Measurements from ENCODE around the gene BMX.

BMX gene

DNA sequence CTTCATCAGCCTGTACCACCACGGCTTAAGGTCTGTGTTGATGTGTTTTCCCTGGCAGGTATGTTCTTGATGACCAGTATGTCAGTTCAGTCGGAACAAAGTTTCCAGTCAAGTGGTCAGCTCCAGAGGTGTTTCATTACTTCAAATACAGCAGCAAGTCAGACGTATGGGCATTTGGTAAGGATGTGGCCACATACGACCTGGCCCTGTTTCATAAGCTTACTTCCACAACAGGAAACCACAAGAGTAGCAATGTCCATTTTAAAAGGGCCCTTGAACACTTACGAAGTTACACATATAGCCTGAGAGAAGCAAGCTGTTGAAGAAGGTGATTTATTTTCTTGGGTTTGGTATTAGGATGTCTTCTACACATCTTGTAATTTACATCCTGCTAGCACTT is 46.1 kb downstream of the BMX start:
- TF ChIP-seq, protein P1, sequence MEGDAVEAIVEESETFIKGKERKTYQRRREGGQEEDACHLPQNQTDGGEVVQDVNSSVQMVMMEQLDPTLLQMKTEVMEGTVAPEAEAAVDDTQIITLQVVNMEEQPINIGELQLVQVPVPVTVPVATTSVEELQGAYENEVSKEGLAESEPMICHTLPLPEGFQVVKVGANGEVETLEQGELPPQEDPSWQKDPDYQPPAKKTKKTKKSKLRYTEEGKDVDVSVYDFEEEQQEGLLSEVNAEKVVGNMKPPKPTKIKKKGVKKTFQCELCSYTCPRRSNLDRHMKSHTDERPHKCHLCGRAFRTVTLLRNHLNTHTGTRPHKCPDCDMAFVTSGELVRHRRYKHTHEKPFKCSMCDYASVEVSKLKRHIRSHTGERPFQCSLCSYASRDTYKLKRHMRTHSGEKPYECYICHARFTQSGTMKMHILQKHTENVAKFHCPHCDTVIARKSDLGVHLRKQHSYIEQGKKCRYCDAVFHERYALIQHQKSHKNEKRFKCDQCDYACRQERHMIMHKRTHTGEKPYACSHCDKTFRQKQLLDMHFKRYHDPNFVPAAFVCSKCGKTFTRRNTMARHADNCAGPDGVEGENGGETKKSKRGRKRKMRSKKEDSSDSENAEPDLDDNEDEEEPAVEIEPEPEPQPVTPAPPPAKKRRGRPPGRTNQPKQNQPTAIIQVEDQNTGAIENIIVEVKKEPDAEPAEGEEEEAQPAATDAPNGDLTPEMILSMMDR (IDR thresholded peaks at IDR 0.05), result no peak
- no peak overlapping the region for H3K4me3 ChIP-seq (ENCODE audit: low read depth, low read length)
- H3K4me2 ChIP-seq (ENCODE audit: low read length), result no peak overlapping the region
- no peaks in the 10 kb centered on the region for H3K36me3 ChIP-seq (ENCODE audit: control insufficient read depth, insufficient read depth, low read length)
- H3K4me1 ChIP-seq, result no peaks in the 10 kb centered on the region
- H2AFZ ChIP-seq, result no peak overlapping the region
- no peaks in the 10 kb centered on the region for H3K27me3 ChIP-seq (ENCODE audit: control insufficient read depth, insufficient read depth, low read length)
- no peak overlapping the region for H3K9ac ChIP-seq
- H3K27ac ChIP-seq, result no peak overlapping the region
- H3K79me2 ChIP-seq, result no peaks in the 10 kb centered on the region
- no peaks in the 10 kb centered on the region for H3K9me3 ChIP-seq (ENCODE audit: control insufficient read depth, low read length)

DNA sequence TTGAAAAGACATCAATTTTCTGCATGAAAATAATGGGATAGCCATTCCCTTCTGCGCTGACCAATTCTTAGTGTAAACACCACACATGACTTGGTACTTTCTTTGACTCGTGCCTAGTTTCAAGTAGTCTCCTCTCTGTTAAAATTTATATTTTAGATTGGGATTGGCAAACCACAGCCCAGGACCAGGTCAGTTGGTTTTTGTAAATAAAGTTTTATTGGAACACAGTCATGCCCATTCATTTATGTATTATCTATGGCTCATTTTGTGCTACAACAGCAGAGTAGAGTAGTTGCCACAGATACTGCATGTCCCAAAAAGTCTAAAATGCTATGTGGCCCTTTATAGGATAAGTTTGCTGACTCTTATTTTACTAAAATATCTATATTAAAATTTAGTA is 46.7 kb downstream of the BMX start:
- Histone ChIP-seq H2AFZ (no peak overlapping the region), H3K79me2 (no peaks in the 10 kb centered on the region), H3K36me3 (ENCODE audit: control insufficient read depth, insufficient read depth, low read length) (no peaks in the 10 kb centered on the region), H3K27me3 (ENCODE audit: control insufficient read depth, insufficient read depth, low read length) (no peaks in the 10 kb centered on the region), H3K27ac (no peak overlapping the region), H3K9ac (no peak overlapping the region), H3K4me2 (ENCODE audit: low read length) (no peak overlapping the region), H3K4me3 (ENCODE audit: low read depth, low read length) (no peak overlapping the region), H3K9me3 (ENCODE audit: control insufficient read depth, low read length) (no peaks in the 10 kb centered on the region), H3K4me1 (no peaks in the 10 kb centered on the region)
- TF ChIP-seq, protein P1 (IDR thresholded peaks at IDR 0.05), result no peak

DNA sequence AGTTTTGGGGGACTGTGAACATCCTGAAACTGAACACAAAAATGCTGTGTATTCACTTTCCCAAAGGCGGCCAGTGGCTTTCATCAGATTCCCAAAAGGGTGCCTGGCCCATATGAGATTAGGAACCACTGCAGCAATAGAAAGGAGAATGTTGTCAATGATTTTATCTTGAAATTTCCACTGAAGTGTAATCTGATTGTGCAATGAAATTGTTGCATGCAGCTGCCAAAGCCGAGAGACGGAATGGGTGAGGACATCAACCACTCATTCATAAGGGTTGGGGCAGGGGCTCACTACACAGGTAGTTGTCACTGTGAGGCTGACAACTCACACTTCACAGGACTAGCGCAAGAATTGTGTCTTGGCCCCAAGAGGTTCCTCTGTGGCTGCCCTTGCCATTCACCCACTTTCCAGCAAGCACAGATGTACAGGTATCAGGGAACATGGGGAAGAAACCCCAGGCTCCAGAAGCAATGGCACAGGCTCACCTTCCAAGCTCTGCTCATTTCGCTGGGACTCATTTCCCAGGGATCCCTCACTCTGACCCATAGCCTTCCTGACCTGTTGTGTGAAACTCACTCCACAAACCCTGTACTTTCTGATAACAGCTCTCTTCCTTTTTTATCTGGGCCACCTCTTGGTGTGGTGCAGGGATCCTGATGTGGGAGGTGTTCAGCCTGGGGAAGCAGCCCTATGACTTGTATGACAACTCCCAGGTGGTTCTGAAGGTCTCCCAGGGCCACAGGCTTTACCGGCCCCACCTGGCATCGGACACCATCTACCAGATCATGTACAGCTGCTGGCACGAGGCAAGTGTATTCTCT is 48.8 kb downstream of the BMX start:
- Histone ChIP-seq H3K79me2 (no peaks in the 10 kb centered on the region), H3K9me3 (ENCODE audit: control insufficient read depth, low read length) (no peaks in the 10 kb centered on the region), H2AFZ (no peak overlapping the region), H3K27ac (no peak overlapping the region), H3K4me2 (ENCODE audit: low read length) (no peak overlapping the region), H3K4me3 (ENCODE audit: low read depth, low read length) (no peak overlapping the region), H3K36me3 (ENCODE audit: control insufficient read depth, insufficient read depth, low read length) (no peaks in the 10 kb centered on the region), H3K4me1 (no peaks in the 10 kb centered on the region), H3K9ac (no peak overlapping the region), H3K27me3 (ENCODE audit: control insufficient read depth, insufficient read depth, low read length) (no peaks in the 10 kb centered on the region)
- TF ChIP-seq, protein P1 (IDR thresholded peaks at IDR 0.05), result no peak

DNA sequence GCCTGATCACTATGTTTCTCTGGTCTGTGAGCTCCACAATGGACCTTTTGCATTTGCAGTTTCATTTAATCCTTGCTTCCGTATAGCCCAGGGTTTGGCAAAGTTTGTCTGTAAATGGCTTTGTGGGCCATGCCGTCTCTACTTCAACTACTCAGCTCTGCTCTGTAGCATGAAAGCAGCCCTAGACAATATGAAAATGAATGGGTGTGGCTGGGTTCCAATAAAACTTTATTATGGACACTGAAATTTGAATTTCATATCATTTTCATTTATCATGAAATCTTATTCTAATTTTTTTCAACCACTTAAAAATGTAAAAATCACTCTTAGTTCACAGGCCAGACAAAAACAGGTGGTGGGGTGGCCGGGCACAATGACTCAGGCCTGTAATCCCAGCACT is 58.6 kb downstream of the BMX start:
- Histone ChIP-seq H3K79me2 (no peaks in the 10 kb centered on the region), H3K27me3 (ENCODE audit: control insufficient read depth, insufficient read depth, low read length) (no peaks in the 10 kb centered on the region)

More for the DNA sequence above, 58.6 kb downstream of the BMX start:
- no peaks in the 10 kb centered on the region for H3K36me3 ChIP-seq (ENCODE audit: control insufficient read depth, insufficient read depth, low read length)
- H3K9ac ChIP-seq, result no peak overlapping the region
- no peaks in the 10 kb centered on the region for H3K4me1 ChIP-seq
- no peaks in the 10 kb centered on the region for H3K9me3 ChIP-seq (ENCODE audit: control insufficient read depth, low read length)
- TF ChIP-seq, protein P1 (IDR thresholded peaks at IDR 0.05), result no peak
- H3K4me3 ChIP-seq (ENCODE audit: low read depth, low read length), result no peak overlapping the region
- H2AFZ ChIP-seq, result no peak overlapping the region
- no peak overlapping the region for H3K4me2 ChIP-seq (ENCODE audit: low read length)
- no peak overlapping the region for H3K27ac ChIP-seq
